CD4-positive, alpha-beta T cell treated with Interleukin-17A for 1 hour (primary cell): Measurements from ENCODE around the gene GALNT5.
"Not testable (repeated sequence)": the region's sequence is repeated elsewhere in the genome, so short reads cannot be mapped to it uniquely, and the experiment has no call there.

Experiments used
- DNase-seq: peaks from one replicate; pipeline ENCODE4 v3.0.0-alpha.2; 2020

GALNT5 gene

GRCh38 chr2:157257312-157258252 lies at the start of gene GALNT5:
TSS of gene GALNT5 (plus strand) at chr2:157257705. CDS start at chr2:157258083, 378 bp downstream.
- DNase-seq, result no peak

GRCh38 chr2:157216286-157216965 lies 41.1 kb upstream of the GALNT5 start:
- no peak for DNase-seq

- no peak for DNase-seq
Measured at GRCh38 chr2:157217409-157217808, 40.1 kb upstream of the GALNT5 start.

GRCh38 chr2:157218911-157219310 lies 38.6 kb upstream of the GALNT5 start:
- no peak for DNase-seq

GRCh38 chr2:157220502-157220901 lies 37.0 kb upstream of the GALNT5 start:
- DNase-seq, result no peak

GRCh38 chr2:157221394-157221988 lies 36.0 kb upstream of the GALNT5 start:
- DNase-seq, result no peak

GRCh38 chr2:157223624-157224205 lies 33.8 kb upstream of the GALNT5 start:
- DNase-seq, result no peak

GRCh38 chr2:157224448-157224847 lies 33.1 kb upstream of the GALNT5 start:
- DNase-seq, result not testable (repeated sequence)

- DNase-seq, result no peak
Measured at GRCh38 chr2:157227592-157227991, 29.9 kb upstream of the GALNT5 start.

GRCh38 chr2:157228946-157229345 lies 28.6 kb upstream of the GALNT5 start:
- DNase-seq, result no peak

GRCh38 chr2:157229572-157229971 lies 27.9 kb upstream of the GALNT5 start:
- DNase-seq, result no peak

GRCh38 chr2:157231476-157231875 lies 26.0 kb upstream of the GALNT5 start:
- DNase-seq, result no peak

- DNase-seq, result no peak
Measured at GRCh38 chr2:157233506-157233905, 24.0 kb upstream of the GALNT5 start.

- no peak for DNase-seq
Measured at GRCh38 chr2:157236404-157236803, 21.1 kb upstream of the GALNT5 start.

GRCh38 chr2:157238296-157238695 lies 19.2 kb upstream of the GALNT5 start:
- no peak for DNase-seq

- DNase-seq, result no peak
Measured at GRCh38 chr2:157244691-157245090, 12.8 kb upstream of the GALNT5 start.

GRCh38 chr2:157245144-157245840 lies 12.2 kb upstream of the GALNT5 start:
- DNase-seq, result no peak

GRCh38 chr2:157245846-157246764 lies 11.4 kb upstream of the GALNT5 start:
- no peak for DNase-seq

GRCh38 chr2:157246765-157247407 lies 10.6 kb upstream of the GALNT5 start:
- no peak for DNase-seq

GRCh38 chr2:157250836-157251235 lies 6.7 kb upstream of the GALNT5 start:
- no peak for DNase-seq

GRCh38 chr2:157251932-157252331 lies 5.6 kb upstream of the GALNT5 start:
- no peak for DNase-seq
